Activated CD4-positive, alpha-beta T cell treated with anti-CD3 and anti-CD28 coated beads, Interleukin-2, amount 50 U/mL, for 24 hours (primary cell): ENCODE measurements around the gene SLC11A2.

Experiments used
- DNase-seq, 2 donors: peaks; one replicate each; pipeline ENCODE4 v3.0.0-alpha.2; 2020; ENCODE audit warnings: low read depth in 1 of 2, low spot score in 1 of 2

The SLC11A2 gene

GRCh38 chr12:51025836-51026638, at the start of gene SLC11A2:
SLC11A2 (minus strand) TSS chr12:51026384; CDS start chr12:51010728, 15,656 bp downstream.
- peak; percentile 82 to 90 for DNase-seq

DNA sequence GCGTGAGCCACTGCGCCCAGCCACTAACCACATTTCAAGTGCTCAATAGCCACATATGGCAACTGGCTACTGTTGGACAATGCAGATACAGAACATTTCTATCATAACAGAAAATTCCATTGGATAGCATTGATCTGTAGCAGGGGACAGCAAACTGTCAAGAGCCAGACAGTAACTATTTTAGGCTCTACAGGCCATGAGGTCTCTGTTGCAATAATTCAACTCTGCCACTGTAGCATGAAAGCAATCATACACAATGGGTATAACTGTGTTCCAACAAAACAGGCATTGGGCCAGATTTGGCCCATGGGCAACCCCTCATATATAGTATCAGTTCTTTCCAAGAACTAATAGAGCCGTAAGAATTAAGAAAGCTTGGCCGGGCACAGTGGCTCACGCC, 49.2 kb upstream of the SLC11A2 start:
- DNase-seq: no peak

DNA sequence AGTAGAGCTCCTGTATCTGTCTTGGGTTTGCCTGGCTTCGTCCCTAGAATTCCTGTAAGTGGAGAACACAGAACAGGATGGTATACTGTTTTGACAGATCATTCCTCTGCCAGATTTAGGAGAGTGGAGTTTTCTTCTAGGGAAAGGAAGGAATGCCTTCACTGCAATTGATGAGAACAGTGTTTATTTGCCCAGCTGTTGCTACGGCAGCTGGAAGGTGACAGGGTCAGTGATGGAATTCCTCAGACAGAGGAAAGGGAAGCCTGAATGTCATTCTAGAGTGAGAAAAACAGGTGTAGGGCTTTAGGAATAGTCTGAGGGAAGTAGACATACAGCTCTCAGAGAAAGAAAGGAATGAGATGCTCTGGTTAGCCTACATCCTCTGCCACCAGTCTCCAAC, 45.5 kb upstream of the SLC11A2 start:
- DNase-seq: no peak

DNA sequence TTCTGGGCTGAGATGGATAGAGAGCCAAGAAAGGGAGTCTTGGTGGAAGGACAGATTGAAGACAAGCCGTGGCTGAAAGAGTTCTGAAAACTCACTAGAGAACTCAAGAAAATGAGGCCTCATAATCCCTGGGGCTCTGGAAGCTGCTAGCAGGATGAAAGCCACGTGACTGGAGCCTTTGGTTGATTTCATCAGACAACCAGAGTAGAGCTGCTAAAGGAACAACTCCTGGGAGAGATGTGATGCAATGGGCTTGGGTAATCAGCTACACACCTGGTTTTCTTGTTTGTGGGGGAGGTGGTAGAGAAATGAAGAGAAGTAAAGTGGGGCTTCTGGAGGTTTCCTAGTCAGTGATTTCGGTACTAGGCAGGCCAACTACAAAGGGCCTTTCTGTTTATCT, 43.8 kb upstream of the SLC11A2 start:
- no peak for DNase-seq

DNA sequence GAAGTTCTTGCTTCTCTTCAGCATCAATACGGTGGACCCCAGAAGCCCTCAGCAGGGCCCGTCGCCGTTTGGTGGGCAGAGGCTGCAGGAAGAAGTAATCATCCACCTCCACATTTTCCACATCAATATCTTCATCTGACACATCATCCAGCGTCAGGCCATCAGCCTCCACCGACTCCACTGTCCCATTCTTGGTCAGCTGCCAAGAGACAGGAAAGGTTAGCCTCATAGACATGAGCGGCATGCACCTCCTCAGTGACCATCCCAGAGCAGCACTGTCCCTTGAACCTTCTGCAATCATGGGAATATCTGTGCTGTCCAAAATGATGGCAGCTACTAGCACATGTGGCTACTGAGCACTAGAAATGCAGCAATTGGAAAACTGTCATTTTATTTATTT, 41.6 kb upstream of the SLC11A2 start:
- DNase-seq: no peak

GRCh38 chr12:51067229-51067628, 41.0 kb upstream of the SLC11A2 start:
- DNase-seq: no peak

GRCh38 chr12:51065530-51065929, 39.3 kb upstream of the SLC11A2 start:
- DNase-seq: no peak

GRCh38 chr12:51062631-51063397, 36.6 kb upstream of the SLC11A2 start:
- DNase-seq: no peak

GRCh38 chr12:51059086-51059485, 32.9 kb upstream of the SLC11A2 start:
- DNase-seq: no peak

DNA sequence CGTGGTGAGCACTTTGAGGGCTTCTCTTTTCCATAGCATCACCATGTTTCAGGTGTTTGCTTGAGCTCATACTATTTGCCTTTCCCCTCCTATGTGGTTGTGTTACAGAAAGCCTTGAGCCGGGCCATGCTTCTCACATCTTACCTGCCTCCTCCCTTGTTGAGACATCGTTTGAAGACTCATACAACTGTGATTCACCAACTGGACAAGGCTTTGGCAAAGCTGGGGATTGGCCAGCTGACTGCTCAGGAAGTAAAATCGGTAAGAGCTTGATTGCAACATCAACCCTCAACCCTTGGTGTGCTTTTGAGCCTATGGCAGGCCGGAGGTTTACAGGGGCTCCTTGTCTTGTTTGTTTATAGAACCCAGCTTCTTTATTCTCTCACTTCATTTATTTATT, 30.1 kb upstream of the SLC11A2 start:
- DNase-seq: no peak

DNA sequence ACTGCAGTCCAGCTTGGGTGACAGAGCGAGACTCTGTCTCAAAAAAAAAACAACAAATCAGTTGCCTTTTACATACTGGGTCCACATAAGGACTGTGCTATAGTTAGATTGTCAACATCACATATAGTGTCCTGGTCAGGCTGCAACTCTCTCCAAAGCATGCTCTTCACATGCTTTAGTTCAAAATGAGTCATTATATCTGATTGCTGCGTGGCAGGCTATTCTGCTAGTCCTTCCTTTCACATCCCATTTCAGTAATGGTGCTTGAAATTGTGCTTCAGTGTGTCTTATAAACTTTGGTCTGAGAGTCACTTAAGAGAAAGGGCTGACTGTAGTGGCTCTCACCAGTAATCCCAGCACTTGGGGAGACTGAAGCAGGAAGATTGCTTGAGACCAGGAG, 28.9 kb upstream of the SLC11A2 start:
- no peak for DNase-seq

DNA sequence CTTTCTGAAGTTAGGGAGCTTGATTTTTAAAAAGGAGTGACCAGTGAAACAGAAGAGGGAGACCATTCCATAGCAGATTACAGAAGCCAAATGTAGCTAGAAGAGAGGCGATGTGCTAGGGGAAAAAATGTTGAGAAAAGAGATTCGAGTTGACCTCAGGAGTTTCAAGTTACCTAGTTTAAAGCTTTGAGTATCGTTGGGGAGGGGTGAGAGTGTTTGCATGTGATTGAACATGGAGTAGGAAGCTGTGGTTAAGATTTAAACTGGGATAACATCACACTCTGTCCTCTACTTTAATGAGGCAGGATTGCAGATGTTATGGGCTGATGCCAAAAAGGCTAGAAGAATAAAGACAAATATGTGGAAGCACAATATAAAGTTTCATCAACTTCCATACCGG, 25.6 kb upstream of the SLC11A2 start:
- DNase-seq: no peak

DNA sequence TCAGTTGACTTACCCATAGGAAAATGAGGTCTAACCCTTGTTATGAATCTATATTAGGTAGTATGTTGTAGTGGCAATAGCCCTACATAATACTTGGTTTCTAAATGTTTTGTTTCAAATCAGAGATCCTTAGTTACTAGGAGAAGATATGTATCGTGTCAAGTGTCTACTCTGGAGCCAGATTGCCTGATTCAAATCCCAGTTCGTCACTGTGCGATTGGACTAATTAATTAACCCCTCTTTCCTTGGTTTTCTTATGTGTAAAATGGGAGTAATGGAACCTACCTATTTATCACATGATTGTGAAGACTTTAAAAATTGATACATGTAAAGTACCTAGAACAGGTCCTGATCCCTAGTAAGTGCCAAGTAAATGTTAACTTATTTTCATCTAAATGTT, 23.3 kb upstream of the SLC11A2 start:
- no peak for DNase-seq

DNA sequence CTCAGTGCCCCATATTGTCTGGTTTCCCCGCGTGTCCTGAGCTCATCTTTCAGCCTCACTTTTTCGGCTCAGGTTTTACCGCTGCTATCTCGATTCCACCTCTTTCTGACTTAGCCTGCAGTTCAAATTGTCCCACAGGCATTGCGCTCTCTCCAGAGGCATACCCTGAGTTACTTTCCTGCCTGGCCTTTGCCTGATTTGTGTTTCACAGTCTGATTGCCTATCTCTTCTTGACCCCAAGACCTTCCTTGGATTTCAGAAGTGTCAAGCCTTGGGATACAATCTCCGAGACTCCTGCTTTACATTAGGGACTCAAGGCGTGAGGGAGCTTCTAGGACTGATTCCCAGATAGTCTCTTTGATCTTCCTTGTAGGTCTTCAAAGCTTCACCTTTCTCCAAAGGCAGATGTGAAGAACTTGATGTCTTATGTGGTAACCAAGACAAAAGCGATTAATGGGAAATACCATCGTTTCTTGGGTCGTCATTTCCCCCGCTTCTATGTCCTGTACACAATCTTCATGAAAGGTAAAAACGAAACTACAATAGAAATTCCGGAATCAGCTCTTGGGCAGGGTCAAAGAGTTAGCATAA, 22.6 kb upstream of the SLC11A2 start:
- no peak for DNase-seq

DNA sequence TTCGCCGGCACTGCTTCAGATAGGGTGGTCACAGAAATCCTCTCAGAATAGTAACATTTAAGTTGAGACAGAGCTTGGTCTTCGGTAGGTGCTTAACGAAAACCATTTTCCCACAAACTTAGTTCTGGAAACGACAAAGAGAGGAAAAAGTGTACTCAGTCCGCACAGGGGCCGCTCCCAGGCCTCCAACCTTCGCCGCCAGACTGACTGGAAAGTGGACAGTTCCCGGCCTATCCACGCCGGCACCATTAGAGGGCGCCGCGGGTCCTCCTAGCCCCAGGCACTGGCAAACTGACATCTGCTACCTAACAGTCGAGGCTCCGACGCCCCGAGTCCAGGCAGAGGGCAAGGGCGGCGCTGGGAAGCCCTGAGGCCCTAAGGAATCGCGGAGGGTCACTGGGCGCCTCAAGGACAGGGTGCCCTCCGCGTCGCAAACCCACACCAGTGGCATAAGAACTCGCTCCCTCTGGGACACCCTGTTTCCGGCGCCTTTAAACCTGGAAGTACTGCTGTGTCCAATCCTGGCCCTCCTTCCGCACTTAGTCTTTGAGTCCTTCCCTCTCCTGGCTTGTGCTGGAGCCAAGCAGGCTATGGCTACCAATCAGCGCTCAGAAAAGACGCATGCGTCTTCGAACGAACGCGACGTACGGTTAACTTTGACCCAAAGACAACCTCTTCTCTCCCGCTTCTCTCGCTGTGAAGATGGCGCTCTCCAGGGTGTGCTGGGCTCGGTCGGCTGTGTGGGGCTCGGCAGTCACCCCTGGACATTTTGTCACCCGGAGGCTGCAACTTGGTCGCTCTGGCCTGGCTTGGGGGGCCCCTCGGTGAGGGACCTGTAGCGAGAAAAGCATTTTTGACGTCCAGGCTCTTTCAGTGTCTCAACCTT, 21.7 kb upstream of the SLC11A2 start, which contains the start of gene LETMD1:
Gene LETMD1, plus strand, starts transcription at position 673 of the 886 bp plus-strand sequence. Its CDS starts 30 bp downstream, at position 703.
- peak; percentile 80 to 91 for DNase-seq

DNA sequence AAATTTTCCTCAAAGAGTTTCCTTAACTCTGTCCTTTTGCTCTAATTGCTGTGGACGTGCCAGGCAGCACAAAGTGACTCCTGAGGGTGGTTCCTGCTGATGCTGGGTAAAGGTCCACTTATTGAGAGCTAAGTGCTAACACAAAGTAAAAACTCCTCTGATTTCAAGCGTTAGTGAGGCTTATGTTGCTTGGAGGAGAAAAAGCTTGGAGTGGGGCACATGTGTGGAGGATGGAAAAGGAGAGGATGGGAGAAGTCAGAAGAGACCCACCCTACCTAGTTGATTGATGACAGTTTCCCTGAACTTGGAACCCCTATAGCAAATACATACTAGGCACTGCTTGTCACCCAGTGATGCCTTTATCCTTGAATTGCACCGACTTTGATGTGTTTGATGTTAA, 10.1 kb upstream of the SLC11A2 start:
- DNase-seq: no peak

DNA sequence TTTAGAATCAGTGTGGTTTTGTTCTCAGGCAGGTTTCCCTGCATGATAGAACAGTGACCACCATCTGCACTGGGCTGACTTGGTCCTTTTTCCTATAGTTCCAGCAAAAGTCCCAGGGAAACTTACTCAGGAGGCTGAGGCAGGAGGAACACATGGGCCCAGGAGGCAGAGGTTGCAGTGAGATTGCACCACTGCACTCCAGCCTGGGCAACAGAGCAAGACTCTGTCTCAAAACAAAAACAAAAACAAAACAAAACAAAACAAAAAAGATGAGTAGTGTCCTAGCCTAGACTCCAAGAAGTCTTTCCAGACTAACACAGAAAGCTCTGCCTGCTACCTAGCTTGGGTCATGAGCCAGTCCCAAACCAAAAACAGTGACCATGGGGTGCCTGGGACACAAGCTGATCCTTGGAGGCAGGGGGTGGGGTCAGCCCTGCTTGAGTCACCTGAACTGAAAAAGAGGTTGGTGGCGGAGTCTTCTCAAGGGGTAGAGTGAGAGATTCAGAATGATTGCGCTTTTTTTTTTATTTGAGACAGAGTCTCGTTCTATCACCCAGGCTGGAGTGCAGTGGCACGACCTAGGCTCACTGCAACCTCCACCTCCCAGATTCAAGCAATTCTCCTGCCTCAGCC, 7.4 kb upstream of the SLC11A2 start:
- DNase-seq: no peak

DNA sequence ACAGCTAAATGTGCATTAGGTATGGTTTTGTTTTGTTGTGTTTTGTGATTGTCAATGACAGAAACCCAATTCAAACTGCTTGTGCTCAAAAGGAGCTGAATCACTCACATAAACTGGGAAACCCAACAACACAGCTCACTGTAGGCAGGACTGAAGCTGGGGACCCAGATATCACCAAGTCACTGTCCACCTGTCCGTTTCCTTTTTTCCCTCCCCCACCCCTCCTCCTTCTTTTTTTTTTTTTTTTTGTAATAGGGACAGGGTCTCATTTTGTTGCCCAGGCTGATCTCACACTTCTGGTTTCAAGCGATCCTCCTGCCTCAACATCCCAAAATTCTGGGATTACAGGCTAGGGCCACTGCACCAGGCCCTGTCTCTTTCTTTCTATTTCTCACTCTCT, 6.9 kb upstream of the SLC11A2 start:
- no peak for DNase-seq

GRCh38 chr12:51028813-51029150, 2.6 kb upstream of the SLC11A2 start:
- DNase-seq: no peak

- DNase-seq: peak in 1 of 2 donors; percentile 26
Measured at GRCh38 chr12:51028126-51028812, 2.1 kb upstream of the SLC11A2 start.
